Body of pancreas (tissue), 4 donors: ENCODE data around the gene KATNAL2.

ENCODE experiments used
- POLR2A ChIP-seq, 3 donors: fragments of 450-650 bp; IDR thresholded peaks; one replicate each; pipeline ENCODE4 v1.6.1; 2016; ENCODE audit warnings: antibody characterized with exemption in 3 of 3, mild to moderate bottlenecking in 2 of 3
- TF ChIP-seq, protein P1 (sequence below), 7 experiments: fragments of 450-650 bp in 4 of 7; fragments of 200-600 bp in 3 of 7; sonication (generic) in 3 of 7; IDR thresholded peaks; one replicate each; pipeline ENCODE4 v1.5.1; 2016 to 2019; ENCODE audit warnings: antibody characterized with exemption in 7 of 7

GRCh38 chr18:47146206-47146605 lies 228.8 kb downstream of the KATNAL2 start:
- TF ChIP-seq, protein P1, sequence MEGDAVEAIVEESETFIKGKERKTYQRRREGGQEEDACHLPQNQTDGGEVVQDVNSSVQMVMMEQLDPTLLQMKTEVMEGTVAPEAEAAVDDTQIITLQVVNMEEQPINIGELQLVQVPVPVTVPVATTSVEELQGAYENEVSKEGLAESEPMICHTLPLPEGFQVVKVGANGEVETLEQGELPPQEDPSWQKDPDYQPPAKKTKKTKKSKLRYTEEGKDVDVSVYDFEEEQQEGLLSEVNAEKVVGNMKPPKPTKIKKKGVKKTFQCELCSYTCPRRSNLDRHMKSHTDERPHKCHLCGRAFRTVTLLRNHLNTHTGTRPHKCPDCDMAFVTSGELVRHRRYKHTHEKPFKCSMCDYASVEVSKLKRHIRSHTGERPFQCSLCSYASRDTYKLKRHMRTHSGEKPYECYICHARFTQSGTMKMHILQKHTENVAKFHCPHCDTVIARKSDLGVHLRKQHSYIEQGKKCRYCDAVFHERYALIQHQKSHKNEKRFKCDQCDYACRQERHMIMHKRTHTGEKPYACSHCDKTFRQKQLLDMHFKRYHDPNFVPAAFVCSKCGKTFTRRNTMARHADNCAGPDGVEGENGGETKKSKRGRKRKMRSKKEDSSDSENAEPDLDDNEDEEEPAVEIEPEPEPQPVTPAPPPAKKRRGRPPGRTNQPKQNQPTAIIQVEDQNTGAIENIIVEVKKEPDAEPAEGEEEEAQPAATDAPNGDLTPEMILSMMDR (IDR thresholded peaks at IDR 0.05), result no peak
- TF ChIP-seq POLR2A (IDR thresholded peaks at IDR 0.05), result no peak
